GM12801 (cell line): ENCODE data around the gene NTRK3.

ENCODE experiments used
- CTCF ChIP-seq: IDR thresholded peaks from one replicate; pipeline ENCODE4 v1.5.1; 2011; ENCODE audit warnings: control low read depth; ENCODE audit not compliant: insufficient read length; ENCODE audit errors: extremely low read depth

NTRK3 gene

GRCh38 chr15:87930457-87930856, 326.1 kb downstream of the NTRK3 start:
- no peak for TF ChIP-seq CTCF

GRCh38 chr15:87929841-87930240, 326.7 kb downstream of the NTRK3 start:
- no peak for TF ChIP-seq CTCF

- no peak for TF ChIP-seq CTCF
Observed at GRCh38 chr15:87924433-87924832, 332.1 kb downstream of the NTRK3 start.

GRCh38 chr15:87919064-87919463, 337.5 kb downstream of the NTRK3 start:
- TF ChIP-seq CTCF: no peak

- no peak for TF ChIP-seq CTCF
Observed at GRCh38 chr15:87917480-87917879, 339.1 kb downstream of the NTRK3 start.

GRCh38 chr15:87916208-87916607, 340.3 kb downstream of the NTRK3 start:
- no peak for TF ChIP-seq CTCF

GRCh38 chr15:87910301-87910700, 346.2 kb downstream of the NTRK3 start:
- TF ChIP-seq CTCF: no peak
